Stomach smooth muscle (tissue), 2 donors: ENCODE data around the gene ARCN1.

Experiments
- H3K27ac ChIP-seq: one replicate; pipeline ENCODE4 v1.7.0; 2013; ENCODE audit warnings: mild to moderate bottlenecking, low read length, inconsistent platforms
- H3K27me3 ChIP-seq, 2 donors: one replicate each; pipeline ENCODE4 v1.7.0; 2013; ENCODE audit warnings: low read length in 2 of 2; ENCODE audit not compliant: insufficient read depth in 2 of 2, control insufficient read depth in 1 of 2
- H3K36me3 ChIP-seq, 2 donors: one replicate each; pipeline ENCODE4 v1.7.0; 2013; ENCODE audit warnings: low read length in 2 of 2; ENCODE audit not compliant: control insufficient read depth in 2 of 2, insufficient read depth in 2 of 2
- H3K4me1 ChIP-seq: one replicate; pipeline ENCODE4 v1.7.0; 2013; ENCODE audit warnings: low read length; ENCODE audit not compliant: control insufficient read depth, insufficient read depth
- H3K4me3 ChIP-seq, 2 donors: one replicate each; pipeline ENCODE4 v1.7.0; 2013; ENCODE audit warnings: low read length in 2 of 2
- H3K9ac ChIP-seq, 2 donors: one replicate each; pipeline ENCODE4 v1.7.0; 2013; ENCODE audit warnings: low read length in 2 of 2, mild to moderate bottlenecking in 1 of 2
- H3K9me3 ChIP-seq, 2 donors: one replicate each; pipeline ENCODE4 v1.7.0; 2013; ENCODE audit warnings: low read length in 2 of 2; ENCODE audit not compliant: control insufficient read depth in 2 of 2
- donor health status: healthy.
- donor health status: Pancreatic carcinoma.

ARCN1 gene

GRCh38 chr11:118530683-118531596 lies 41.3 kb upstream of the ARCN1 start, which contains the start of gene TMEM25:
TSS of gene TMEM25 (plus strand) at chr11:118531192. CDS start at chr11:118531802, 610 bp downstream.
- Histone ChIP-seq H3K4me3 (peak within 1 kb of the TSS; percentile 75 to 81), H3K9me3 (no peaks in the 10 kb centered on the region), H3K27me3 (no peaks in the 10 kb centered on the region), H3K27ac (peak within 1 kb of the TSS; percentile 53), H3K36me3 (peaks cover 0 to 12% of the 10 kb centered on the region in 2 donors), H3K4me1 (peaks cover 35% of the 10 kb centered on the region), H3K9ac (peak within 1 kb of the TSS; percentile 52 to 71)

GRCh38 chr11:118531597-118532084 lies 40.6 kb upstream of the ARCN1 start:
- Histone ChIP-seq H3K9ac (peak overlapping the region; percentile 52 to 71), H3K36me3 (peaks cover 0 to 12% of the 10 kb centered on the region in 2 donors), H3K4me1 (peaks cover 35% of the 10 kb centered on the region), H3K4me3 (peak overlapping the region; percentile 75 to 81), H3K9me3 (no peaks in the 10 kb centered on the region), H3K27me3 (no peaks in the 10 kb centered on the region), H3K27ac (peak overlapping the region; percentile 53)

GRCh38 chr11:118532091-118532490 lies 40.1 kb upstream of the ARCN1 start:
- Histone ChIP-seq H3K4me3 (peak overlapping the region in 1 of 2 donors; percentile 81), H3K36me3 (peaks cover 0 to 12% of the 10 kb centered on the region in 2 donors), H3K9ac (peak overlapping the region in 1 of 2 donors; percentile 71), H3K4me1 (peaks cover 35% of the 10 kb centered on the region), H3K9me3 (no peaks in the 10 kb centered on the region), H3K27me3 (no peaks in the 10 kb centered on the region), H3K27ac (peak overlapping the region; percentile 53)

GRCh38 chr11:118532852-118533768 lies 39.1 kb upstream of the ARCN1 start:
- no peaks in the 10 kb centered on the region for H3K27me3 ChIP-seq
- H3K9me3 ChIP-seq, result no peaks in the 10 kb centered on the region
- peaks cover 35% of the 10 kb centered on the region for H3K4me1 ChIP-seq
- H3K4me3 ChIP-seq, result no peak overlapping the region
- peaks cover 0 to 12% of the 10 kb centered on the region in 2 donors for H3K36me3 ChIP-seq
- H3K27ac ChIP-seq, result no peak overlapping the region
- no peak overlapping the region for H3K9ac ChIP-seq

- Histone ChIP-seq H3K9ac (no peak overlapping the region), H3K27me3 (no peaks in the 10 kb centered on the region), H3K27ac (no peak overlapping the region), H3K9me3 (no peaks in the 10 kb centered on the region), H3K4me3 (no peak overlapping the region), H3K4me1 (peaks cover 30% of the 10 kb centered on the region), H3K36me3 (peaks cover 0 to 12% of the 10 kb centered on the region in 2 donors)
Observed at GRCh38 chr11:118533769-118534729, 38.2 kb upstream of the ARCN1 start.

- Histone ChIP-seq H3K27ac (no peak overlapping the region), H3K27me3 (no peaks in the 10 kb centered on the region), H3K4me1 (peaks cover 18% of the 10 kb centered on the region), H3K9me3 (no peaks in the 10 kb centered on the region), H3K36me3 (peaks cover 0 to 12% of the 10 kb centered on the region in 2 donors), H3K9ac (no peak overlapping the region), H3K4me3 (no peak overlapping the region)
Observed at GRCh38 chr11:118535261-118535660, 36.9 kb upstream of the ARCN1 start.

GRCh38 chr11:118536726-118537125 lies 35.5 kb upstream of the ARCN1 start:
- Histone ChIP-seq H3K36me3 (peaks cover 0 to 17% of the 10 kb centered on the region in 2 donors), H3K9ac (no peak overlapping the region), H3K4me1 (peaks cover 5% of the 10 kb centered on the region), H3K27ac (no peak overlapping the region), H3K9me3 (no peaks in the 10 kb centered on the region), H3K27me3 (no peaks in the 10 kb centered on the region), H3K4me3 (no peak overlapping the region)

GRCh38 chr11:118537409-118537980 lies 34.7 kb upstream of the ARCN1 start:
- Histone ChIP-seq H3K4me1 (no peaks in the 10 kb centered on the region), H3K27me3 (no peaks in the 10 kb centered on the region), H3K36me3 (peaks cover 0 to 17% of the 10 kb centered on the region in 2 donors), H3K27ac (no peak overlapping the region), H3K9me3 (no peaks in the 10 kb centered on the region), H3K4me3 (no peak overlapping the region), H3K9ac (no peak overlapping the region)

GRCh38 chr11:118544010-118544646 lies 28.1 kb upstream of the ARCN1 start:
- H3K9me3 ChIP-seq, result no peaks in the 10 kb centered on the region
- H3K27ac ChIP-seq, result no peak overlapping the region
- no peaks in the 10 kb centered on the region for H3K4me1 ChIP-seq
- H3K4me3 ChIP-seq, result no peak overlapping the region
- H3K36me3 ChIP-seq, result peaks cover 11 to 23% of the 10 kb centered on the region in 2 donors
- no peaks in the 10 kb centered on the region for H3K27me3 ChIP-seq
- no peak overlapping the region for H3K9ac ChIP-seq
